Breast epithelium (tissue), 3 donors: ENCODE data around the gene SPACA6.

Source experiments
- CTCF ChIP-seq, 3 donors: fragments of 450-650 bp; IDR thresholded peaks; one replicate each; pipeline ENCODE4 v1.5.1; 2016 to 2017; ENCODE audit warnings: antibody characterized with exemption in 3 of 3, mild to moderate bottlenecking in 3 of 3, moderate library complexity in 3 of 3
- POLR2A ChIP-seq: fragments of 450-650 bp; IDR thresholded peaks from one replicate; pipeline ENCODE4 v1.6.1; 2016; ENCODE audit warnings: antibody characterized with exemption, mild to moderate bottlenecking, moderate library complexity
- POLR2AphosphoS5 ChIP-seq, 3 donors: sonication (generic); formaldehyde crosslinking; IDR thresholded peaks; one replicate each; pipeline ENCODE4 v1.6.1; 2017; ENCODE audit warnings: antibody characterized with exemption in 3 of 3

GRCh38 chr19:51688671-51689571 lies 4.2 kb upstream of the SPACA6 start:
- peak; percentile 60 to 72 (median 65) for TF ChIP-seq POLR2AphosphoS5 (IDR thresholded peaks at IDR 0.05)
- TF ChIP-seq CTCF (IDR thresholded peaks at IDR 0.05): peak in 2 of 3 donors; percentile 25 to 30
- TF ChIP-seq POLR2A: no peak
